Measurements from ENCODE around the gene ZBTB45.

- peak in 2 of 11 experiments; percentile 10 to 33 for TF ChIP-seq CTCF (IDR thresholded peaks at IDR 0.05 in 8 of 11, conservative IDR thresholded peaks at IDR 0.05 in 3 of 11)
- peak; percentile 86 to 92 (median 90) for TF ChIP-seq POLR2AphosphoS5 (IDR thresholded peaks at IDR 0.05)
- TF ChIP-seq POLR2A (IDR thresholded peaks at IDR 0.05): no peak
Measured at GRCh38 chr19:58466760-58467589, 52.6 kb downstream of the ZBTB45 start, which contains the start of gene ZNF324.

Data from spleen (tissue), 7 donors.